IMR-90 (cell line): Measurements from ENCODE around the gene C1R. TPM values are rescaled to one million over a fixed set of nuclear protein-coding genes. Genes with fewer than 3 reads are reported as not detected.

Experiments
- ATAC-seq: fragments of 200-7000 bp; cut with Tn5 transposase; 2 replicates; pipeline ENCODE4 v1.9.1; 2020; ENCODE audit warnings: low read depth, mild to moderate bottlenecking, moderate library complexity
- BruUV-seq: library from RNA; stranded (reverse); fragments of 400-500 nt; replicated peaks from 2 replicates; lab custom pipeline; 2021; lab: Mats Ljungman, UMichigan
- CTCF ChIA-PET: fragments of 300-600 bp; formaldehyde crosslinking; extraction: SDS; loops from one replicate; lab custom pipeline; 2021; ENCODE audit warnings: antibody characterized with exemption; lab: Yijun Ruan, JAX
- POLR2A ChIA-PET: fragments of 300-600 bp; sonication (Branson Sonifier 250); formaldehyde crosslinking; loops from one replicate; lab custom pipeline; 2022; ENCODE audit warnings: antibody characterized with exemption; ENCODE audit not compliant: unreplicated experiment; lab: Charles Lee
- DNase-seq: peaks from one replicate; pipeline ENCODE4 v3.0.0; 2013
- H2AFZ ChIP-seq: replicated peaks from 2 replicates; pipeline ENCODE3; 2013; ENCODE audit warnings: low read length, mild to moderate bottlenecking; ENCODE audit not compliant: poor library complexity
- H2AK5ac ChIP-seq: 2 replicates; pipeline ENCODE4 v1.6.1; 2013; ENCODE audit warnings: low read depth, low read length, inconsistent platforms
- H2AK9ac ChIP-seq: replicated peaks from 2 replicates; pipeline ENCODE3; 2013; ENCODE audit warnings: mild to moderate bottlenecking, low read depth, low read length, moderate library complexity; ENCODE audit not compliant: poor library complexity
- H2BK120ac ChIP-seq: 2 replicates; pipeline ENCODE4 v1.6.1; 2013; ENCODE audit warnings: low read depth, low read length, inconsistent platforms
- H2BK15ac ChIP-seq: 3 replicates; pipeline ENCODE4 v1.6.1; 2013; ENCODE audit warnings: low read depth, low read length, inconsistent platforms
- H2BK20ac ChIP-seq: 2 replicates; pipeline ENCODE4 v1.6.1; 2013; ENCODE audit warnings: low read depth, mild to moderate bottlenecking, inconsistent platforms, low read length, moderate library complexity
- H2BK5ac ChIP-seq: 2 replicates; pipeline ENCODE4 v1.6.1; 2013; ENCODE audit warnings: mild to moderate bottlenecking, low read depth, low read length, inconsistent platforms; ENCODE audit not compliant: poor library complexity, severe bottlenecking
- H3K14ac ChIP-seq: replicated peaks from 2 replicates; pipeline ENCODE4 v1.6.1; 2013; ENCODE audit warnings: low read depth, low read length, inconsistent platforms
- H3K18ac ChIP-seq: 2 replicates; pipeline ENCODE4 v1.6.1; 2013; ENCODE audit warnings: low read depth, low read length, control low read depth
- H3K23ac ChIP-seq: 2 replicates; pipeline ENCODE4 v1.6.1; 2013; ENCODE audit warnings: low read depth, low read length, inconsistent platforms
- H3K27ac ChIP-seq: 2 replicates; pipeline ENCODE4 v1.5.1; 2013; ENCODE audit warnings: mild to moderate bottlenecking, control low read depth, low read length; ENCODE audit not compliant: insufficient read depth
- H3K27me3 ChIP-seq: 2 replicates; pipeline ENCODE4 v1.6.1; 2013; ENCODE audit warnings: low read length; ENCODE audit not compliant: control insufficient read depth, insufficient read depth
- H3K36me3 ChIP-seq: 2 replicates; pipeline ENCODE4 v1.6.1; 2013; ENCODE audit warnings: low read length, mixed read lengths; ENCODE audit not compliant: control insufficient read depth, insufficient read depth
- H3K4ac ChIP-seq: 2 replicates; pipeline ENCODE4 v1.6.1; 2013; ENCODE audit warnings: low read depth, low read length, inconsistent platforms
- H3K4me1 ChIP-seq: 2 replicates; pipeline ENCODE4 v1.6.1; 2013; ENCODE audit warnings: low read length, mixed read lengths; ENCODE audit not compliant: control insufficient read depth, insufficient read depth
- H3K4me2 ChIP-seq: 2 replicates; pipeline ENCODE4 v1.6.1; 2013; ENCODE audit warnings: low read depth, mild to moderate bottlenecking, control low read depth, low read length, moderate library complexity
- H3K4me3 ChIP-seq: 2 replicates; pipeline ENCODE4 v1.5.1; 2013; ENCODE audit warnings: low read depth, mild to moderate bottlenecking, control low read depth, low read length, moderate library complexity; ENCODE audit not compliant: insufficient read depth
- H3K56ac ChIP-seq: 2 replicates; pipeline ENCODE4 v1.6.1; 2013; ENCODE audit warnings: low read length, inconsistent platforms; ENCODE audit not compliant: insufficient read depth; ENCODE audit errors: extremely low read depth
- H3K79me1 ChIP-seq, 2 experiments: 2 replicates each; pipeline ENCODE4 v1.6.1; 2013; ENCODE audit warnings: low read length in 2 of 2, inconsistent platforms in 1 of 2, low read depth in 1 of 2
- H3K9ac ChIP-seq: 2 replicates; pipeline ENCODE4 v1.6.1; 2013; ENCODE audit warnings: low read depth, low read length, control low read depth
- H3K9me1 ChIP-seq: 2 replicates; pipeline ENCODE4 v1.6.1; 2013; ENCODE audit warnings: low read length, inconsistent platforms; ENCODE audit not compliant: insufficient read depth
- H3K9me3 ChIP-seq: 2 replicates; pipeline ENCODE4 v1.6.1; 2013; ENCODE audit warnings: low read length; ENCODE audit not compliant: control insufficient read depth, insufficient read depth
- H4K20me1 ChIP-seq: 2 replicates; pipeline ENCODE4 v1.6.1; 2013; ENCODE audit warnings: low read length, inconsistent platforms; ENCODE audit not compliant: insufficient read depth
- H4K5ac ChIP-seq: 2 replicates; pipeline ENCODE4 v1.6.1; 2013; ENCODE audit warnings: mild to moderate bottlenecking, low read depth, low read length, control low read depth
- H4K8ac ChIP-seq, 2 experiments: 2 replicates each; pipeline ENCODE4 v1.6.1; 2013; ENCODE audit warnings: low read depth in 2 of 2, low read length in 2 of 2, control low read depth in 1 of 2, inconsistent platforms in 1 of 2
- H4K91ac ChIP-seq: 2 replicates; pipeline ENCODE4 v1.6.1; 2013; ENCODE audit warnings: low read depth, low read length, inconsistent platforms; ENCODE audit not compliant: insufficient read depth
- CHD1 ChIP-seq: IDR thresholded peaks from 2 replicates; pipeline ENCODE4 v1.6.1; 2012; ENCODE audit warnings: low read depth, low read length, improper control_type of control experiment
- MXI1 ChIP-seq: IDR thresholded peaks from 2 replicates; pipeline ENCODE4 v1.6.1; 2012; ENCODE audit warnings: low read depth, mild to moderate bottlenecking, low read length, moderate library complexity, borderline replicate concordance
- WGBS, 2 experiments: methylation state at CpG; one replicate each; pipeline versions ENCODE4 v1.1.5 to v1.1.7; 2013; ENCODE audit warnings: missing lambda C conversion rate in 2 of 2; ENCODE audit not compliant: insufficient read length in 1 of 2; ENCODE audit errors: extremely low coverage in 2 of 2; 5-methylcytosine and 5-hydroxymethylcytosine counted together
- dilution Hi-C: fragments of 300-500 bp; cut with HindIII; formaldehyde crosslinking; loops from one replicate; pipeline ENCODE4 v1.14.3; 2018; ENCODE audit warnings: low sequenced_read_pairs; ENCODE audit not compliant: unreplicated experiment
- in situ Hi-C: fragments of 300-500 bp; cut with MboI; formaldehyde crosslinking; loops from 3 replicates; pipeline ENCODE4 v1.14.3; 2019; ENCODE audit warnings: low sequenced_read_pairs, inconsistent platforms, mixed read lengths
- intact Hi-C: fragments of 100-400 bp; cut with micrococcal nuclease; formaldehyde crosslinking; loops from 2 replicates; pipeline ENCODE4 v1.10.0; 2022
- polyA plus RNA-seq, 3 experiments: library from polyadenylated mRNA; depleted of rRNA; stranded (reverse); fragments of >200 nt; gene quantifications; 2 replicates each; pipeline ENCODE4 v1.2.3, GENCODE V29; 2012; ENCODE audit warnings: low replicate concordance in 1 of 3
- total RNA-seq: library from RNA; depleted of rRNA; stranded (reverse); fragments of >200 nt; gene quantifications from 2 replicates; pipeline ENCODE4 v1.2.3, GENCODE V29; 2012
- TF ChIP-seq, protein P1 (sequence below): fragments of 150-350 bp; IDR thresholded peaks from 2 replicates; pipeline ENCODE4 v1.6.1; 2017; ENCODE audit warnings: mild to moderate bottlenecking, antibody characterized with exemption, low read length, low read depth

Gene C1R
- total and polyA plus RNA-seq, 2 of the 4 experiments (the other 2 are of a cell fraction): 38.4 to 165 TPM

DNA sequence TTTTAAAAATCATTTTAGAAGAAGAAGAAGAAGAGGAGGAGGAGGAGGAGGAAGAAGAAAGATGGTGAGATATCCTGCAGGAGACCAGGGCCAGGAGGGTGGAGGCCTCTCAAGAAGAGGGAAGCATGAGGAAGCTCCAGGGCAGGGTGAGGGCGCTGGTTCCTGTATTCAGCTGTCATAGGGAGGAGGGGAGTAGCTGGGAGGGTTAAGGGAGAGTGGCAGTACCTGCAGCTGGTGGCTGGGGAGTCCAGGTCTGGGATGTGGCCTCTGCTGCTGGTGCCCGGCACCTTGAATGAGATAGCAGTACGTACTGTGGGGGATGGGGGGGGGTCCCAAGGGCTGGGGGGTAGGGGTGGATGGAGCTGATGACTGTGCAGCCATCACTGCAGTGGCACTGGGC, 26.6 kb upstream of the C1R start:
- dilution Hi-C loops: no loop called here
- Histone ChIP-seq H3K36me3 (peaks cover 41% of the 10 kb centered on the region), H3K14ac (no peak overlapping the region), H3K9me1 (no peaks in the 10 kb centered on the region), H4K20me1 (no peaks in the 10 kb centered on the region), H4K91ac (no peak overlapping the region), H3K27me3 (no peaks in the 10 kb centered on the region), H3K4ac (no peak overlapping the region), H2BK120ac (no peak overlapping the region), H2AK9ac (no peak overlapping the region), H4K8ac (no peak overlapping the region), H3K56ac (no peak overlapping the region), H3K9ac (no peak overlapping the region), H2AK5ac (no peak overlapping the region), H3K23ac (no peak overlapping the region), H2BK5ac (no peak overlapping the region), H2BK15ac (no peak overlapping the region), H2BK20ac (no peak overlapping the region), H3K27ac (no peak overlapping the region), H2AFZ (no peak overlapping the region), H3K4me2 (no peak overlapping the region), H3K4me1 (no peaks in the 10 kb centered on the region), H3K18ac (no peak overlapping the region), H3K9me3 (no peaks in the 10 kb centered on the region), H4K5ac (no peak overlapping the region), H3K4me3 (no peak overlapping the region), H3K79me1 (0 out of 4 replicates have a peak, but pooled peaks cover 0 to 2% of the 10 kb centered on the region in 2 experiments)
- intact Hi-C loops: no loop called here
- no CpG with 5 or more reads among the region's 3 CpGs for WGBS, 2 experiments
- TF ChIP-seq CHD1 (no peak), MXI1 (no peak)
- TF ChIP-seq, protein P1, sequence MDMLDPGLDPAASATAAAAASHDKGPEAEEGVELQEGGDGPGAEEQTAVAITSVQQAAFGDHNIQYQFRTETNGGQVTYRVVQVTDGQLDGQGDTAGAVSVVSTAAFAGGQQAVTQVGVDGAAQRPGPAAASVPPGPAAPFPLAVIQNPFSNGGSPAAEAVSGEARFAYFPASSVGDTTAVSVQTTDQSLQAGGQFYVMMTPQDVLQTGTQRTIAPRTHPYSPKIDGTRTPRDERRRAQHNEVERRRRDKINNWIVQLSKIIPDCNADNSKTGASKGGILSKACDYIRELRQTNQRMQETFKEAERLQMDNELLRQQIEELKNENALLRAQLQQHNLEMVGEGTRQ: no peak
- DNase-seq: no peak
- no peak for ATAC-seq
- POLR2A ChIA-PET: no interaction called here
- BruUV-seq: no TSS peak
- CTCF ChIA-PET: no interaction called here
- in situ Hi-C loops: loop anchor here (10.0 kb wide), 1 partner anchor 174 kb away; the partner anchor contains the start of genes C12orf57 and RNU7-1
